ENCODE measurements around the gene GRM7. TPM values are rescaled to one million over a fixed set of nuclear protein-coding genes. Genes with fewer than 3 reads are reported as not detected.

GRM7 gene
- total and polyA plus RNA-seq, 9 of the 15 experiments (the other 6 are each of a cell fraction or from before 2014, with no cell fraction given), result not detected

- no peak for TF ChIP-seq FOXA1 (IDR thresholded peaks at IDR 0.05; ENCODE audit: borderline replicate concordance)
- no peak for TF ChIP-seq TOE1 (IDR thresholded peaks at IDR 0.05; ENCODE audit: borderline replicate concordance)
- TF ChIP-seq TOE1 (CRISPR knock-in tag; IDR thresholded peaks at IDR 0.05; ENCODE audit: borderline replicate concordance, low read depth), result no peak
- TF ChIP-seq, protein P1, sequence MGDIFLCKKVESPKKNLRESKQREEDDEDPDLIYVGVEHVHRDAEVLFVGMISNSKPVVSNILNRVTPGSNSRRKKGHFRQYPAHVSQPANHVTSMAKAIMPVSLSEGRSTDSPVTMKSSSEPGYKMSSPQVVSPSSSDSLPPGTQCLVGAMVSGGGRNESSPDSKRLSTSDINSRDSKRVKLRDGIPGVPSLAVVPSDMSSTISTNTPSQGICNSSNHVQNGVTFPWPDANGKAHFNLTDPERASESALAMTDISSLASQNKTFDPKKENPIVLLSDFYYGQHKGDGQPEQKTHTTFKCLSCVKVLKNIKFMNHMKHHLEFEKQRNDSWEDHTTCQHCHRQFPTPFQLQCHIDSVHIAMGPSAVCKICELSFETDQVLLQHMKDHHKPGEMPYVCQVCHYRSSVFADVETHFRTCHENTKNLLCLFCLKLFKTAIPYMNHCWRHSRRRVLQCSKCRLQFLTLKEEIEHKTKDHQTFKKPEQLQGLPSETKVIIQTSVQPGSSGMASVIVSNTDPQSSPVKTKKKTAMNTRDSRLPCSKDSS (IDR thresholded peaks at IDR 0.05; ENCODE audit: low read depth, partially characterized antibody), result no peak
Measured at GRCh38 chr3:7166460-7166859, 305.5 kb downstream of the GRM7 start (continued).

GRCh38 chr3:7171493-7171892 is 310.6 kb downstream of the GRM7 start:
- POLR2A ChIA-PET, result no interaction called here
- Histone ChIP-seq H3K4me3 (no peak overlapping the region), H3K79me2 (ENCODE audit: control insufficient read depth, insufficient read depth, low read length) (no peaks in the 10 kb centered on the region), H3K4me1 (replicated peaks in 1 of 2; ENCODE audit: control insufficient read depth in 2 of 2, insufficient read depth in 2 of 2, low read length in 2 of 2) (no peaks in the 10 kb centered on the region), H3K27ac (ENCODE audit: extremely low read depth, low read depth, low read length) (no peak overlapping the region), H3K4me2 (ENCODE audit: insufficient read depth, low read length) (no peak overlapping the region), H4K20me1 (replicated peaks; ENCODE audit: control insufficient read depth, insufficient read depth, low read length) (no peaks in the 10 kb centered on the region), H3K36me3 (ENCODE audit: control insufficient read depth, insufficient read depth, low read length) (no peaks in the 10 kb centered on the region), H3K27me3 (ENCODE audit: control insufficient read depth in 2 of 2, insufficient read depth in 2 of 2, low read length in 2 of 2) (no peaks in the 10 kb centered on the region), H3K9ac (ENCODE audit: insufficient read depth in 1 of 2, low read depth in 2 of 2, low read length in 2 of 2) (no peak overlapping the region), H2AFZ (ENCODE audit: low read depth, low read length) (no peak overlapping the region), H3K9me3 (replicated peaks; ENCODE audit: control insufficient read depth, insufficient read depth, low read depth, low read length) (no peaks in the 10 kb centered on the region; the same call in 1 of the 2 replicates), H3K9me1 (ENCODE audit: control insufficient read depth, insufficient read depth, low read length) (no peaks in the 10 kb centered on the region)
- BruUV-seq (replicated peaks), result no TSS peak
- DNase-seq (ENCODE audit: extremely low read depth in 1 of 4, low spot score in 3 of 4) (no peak), ATAC-seq (no peak), FAIRE-seq (no peak)
- in situ Hi-C loops (cut with MboI), result no loop called here
- intact Hi-C loops (cut with micrococcal nuclease), result no loop called here
- WGBS (ENCODE audit: insufficient coverage, low coverage, missing lambda C conversion rate), result 1% methylated on average over 4 of the region's 4 CpGs
- CTCF ChIA-PET (ENCODE audit: low intra/inter-chr PET ratio), result no interaction called here
- TF ChIP-seq USF2 (CRISPR knock-in tag; IDR thresholded peaks at IDR 0.05) (no peak), ELF4 (CRISPR knock-in tag; IDR thresholded peaks at IDR 0.05) (no peak), BRF1 (IDR thresholded peaks at IDR 0.05; ENCODE audit: borderline replicate concordance, extremely low read depth, insufficient read length) (no peak), OTX1 (CRISPR knock-in tag; IDR thresholded peaks at IDR 0.05) (no peak), ZNF589 (CRISPR knock-in tag; IDR thresholded peaks at IDR 0.05; ENCODE audit: low read depth) (no peak), GABPA (tag; conservative IDR thresholded peaks at IDR 0.05; ENCODE audit: low read depth) (no peak)

All from K562 (cell line).